Measurements from ENCODE around the gene AFM.

AFM gene

DNA sequence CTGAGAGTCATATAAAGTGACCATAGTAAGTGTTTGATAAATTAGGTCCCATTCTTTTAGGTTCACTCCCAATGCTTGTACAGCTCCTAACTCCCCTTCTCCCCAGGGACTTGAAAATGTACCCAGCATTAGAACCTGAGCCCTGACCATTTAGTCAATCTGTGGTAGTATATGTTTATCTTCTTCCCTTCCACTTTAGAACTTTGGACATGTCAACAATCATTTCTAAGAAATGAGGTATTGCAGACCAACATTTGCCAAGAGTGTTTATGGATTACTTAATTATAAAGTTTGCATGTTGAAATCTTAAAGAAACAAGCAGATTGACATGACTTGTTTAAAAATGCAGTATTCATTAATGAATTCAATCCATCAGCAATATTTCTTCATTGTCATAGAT is 26.0 kb downstream of the AFM start:
- no peaks in the 10 kb centered on the region for H3F3A ChIP-seq (ENCODE audit: low read depth)
- H3K27me3 ChIP-seq (ENCODE audit: insufficient read depth, low read length, poor library complexity, severe bottlenecking): no peaks in the 10 kb centered on the region
- H3K36me3 ChIP-seq (ENCODE audit: insufficient read depth, low read length): no peaks in the 10 kb centered on the region
- no peak overlapping the region for H3K9ac ChIP-seq (ENCODE audit: low read depth, low read length, poor library complexity, severe bottlenecking)
- H3K9me2 ChIP-seq (replicated peaks; ENCODE audit: low read depth, low read length): no peaks in the 10 kb centered on the region
- no peak overlapping the region for H3K4me3 ChIP-seq (ENCODE audit: low read length, poor library complexity, severe bottlenecking)
- H3K4me2 ChIP-seq (ENCODE audit: low read depth, low read length, poor library complexity, severe bottlenecking): no peak overlapping the region
- no peaks in the 10 kb centered on the region for H3K9me3 ChIP-seq (ENCODE audit: insufficient read depth, low read depth, low read length)
- H2AFZ ChIP-seq (ENCODE audit: low read length): no peak overlapping the region
- TF ChIP-seq, protein P1, sequence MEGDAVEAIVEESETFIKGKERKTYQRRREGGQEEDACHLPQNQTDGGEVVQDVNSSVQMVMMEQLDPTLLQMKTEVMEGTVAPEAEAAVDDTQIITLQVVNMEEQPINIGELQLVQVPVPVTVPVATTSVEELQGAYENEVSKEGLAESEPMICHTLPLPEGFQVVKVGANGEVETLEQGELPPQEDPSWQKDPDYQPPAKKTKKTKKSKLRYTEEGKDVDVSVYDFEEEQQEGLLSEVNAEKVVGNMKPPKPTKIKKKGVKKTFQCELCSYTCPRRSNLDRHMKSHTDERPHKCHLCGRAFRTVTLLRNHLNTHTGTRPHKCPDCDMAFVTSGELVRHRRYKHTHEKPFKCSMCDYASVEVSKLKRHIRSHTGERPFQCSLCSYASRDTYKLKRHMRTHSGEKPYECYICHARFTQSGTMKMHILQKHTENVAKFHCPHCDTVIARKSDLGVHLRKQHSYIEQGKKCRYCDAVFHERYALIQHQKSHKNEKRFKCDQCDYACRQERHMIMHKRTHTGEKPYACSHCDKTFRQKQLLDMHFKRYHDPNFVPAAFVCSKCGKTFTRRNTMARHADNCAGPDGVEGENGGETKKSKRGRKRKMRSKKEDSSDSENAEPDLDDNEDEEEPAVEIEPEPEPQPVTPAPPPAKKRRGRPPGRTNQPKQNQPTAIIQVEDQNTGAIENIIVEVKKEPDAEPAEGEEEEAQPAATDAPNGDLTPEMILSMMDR (conservative IDR thresholded peaks at IDR 0.05; ENCODE audit: low read length): no peak
- TF ChIP-seq EZH2phosphoT487 (IDR thresholded peaks at IDR 0.05; ENCODE audit: borderline replicate concordance): no peak
- H3K79me2 ChIP-seq (ENCODE audit: insufficient read depth, low read length): no peaks in the 10 kb centered on the region
- H3K4me1 ChIP-seq (ENCODE audit: insufficient read depth, low read length, poor library complexity, severe bottlenecking): no peaks in the 10 kb centered on the region
- H4K20me1 ChIP-seq (ENCODE audit: insufficient read depth, low read length, poor library complexity, severe bottlenecking): no peaks in the 10 kb centered on the region

DNA sequence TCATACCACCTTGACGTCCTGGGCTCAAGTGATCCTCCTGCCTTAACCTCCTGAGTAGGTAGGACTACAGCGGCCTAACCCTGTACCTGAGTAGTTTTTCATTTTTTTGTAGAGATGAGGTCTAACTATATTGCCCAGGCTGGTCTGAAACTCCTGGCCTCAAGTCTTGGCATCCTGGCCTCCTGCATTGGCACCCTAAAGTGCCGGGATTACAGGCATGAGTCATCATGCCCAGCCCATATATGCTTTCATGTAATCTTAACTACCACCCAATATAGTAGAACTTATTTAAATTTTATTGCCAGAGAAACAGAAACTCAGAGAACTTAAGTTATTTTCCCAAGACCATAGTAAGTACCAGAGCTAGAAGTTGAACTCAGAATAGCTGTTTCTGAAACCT is 27.1 kb downstream of the AFM start:
- Histone ChIP-seq H3K9me3 (ENCODE audit: insufficient read depth, low read depth, low read length) (no peaks in the 10 kb centered on the region), H3K9me2 (replicated peaks; ENCODE audit: low read depth, low read length) (no peaks in the 10 kb centered on the region), H4K20me1 (ENCODE audit: insufficient read depth, low read length, poor library complexity, severe bottlenecking) (no peaks in the 10 kb centered on the region), H3K4me3 (ENCODE audit: low read length, poor library complexity, severe bottlenecking) (no peak overlapping the region), H3K9ac (ENCODE audit: low read depth, low read length, poor library complexity, severe bottlenecking) (no peak overlapping the region), H3K36me3 (ENCODE audit: insufficient read depth, low read length) (no peaks in the 10 kb centered on the region), H3K27me3 (ENCODE audit: insufficient read depth, low read length, poor library complexity, severe bottlenecking) (no peaks in the 10 kb centered on the region), H3F3A (ENCODE audit: low read depth) (no peaks in the 10 kb centered on the region), H2AFZ (ENCODE audit: low read length) (no peak overlapping the region), H3K79me2 (ENCODE audit: insufficient read depth, low read length) (no peaks in the 10 kb centered on the region), H3K4me2 (ENCODE audit: low read depth, low read length, poor library complexity, severe bottlenecking) (no peak overlapping the region), H3K4me1 (ENCODE audit: insufficient read depth, low read length, poor library complexity, severe bottlenecking) (no peaks in the 10 kb centered on the region)
- TF ChIP-seq, protein P1 (conservative IDR thresholded peaks at IDR 0.05; ENCODE audit: low read length): no peak
- no peak for TF ChIP-seq EZH2phosphoT487 (IDR thresholded peaks at IDR 0.05; ENCODE audit: borderline replicate concordance)

DNA sequence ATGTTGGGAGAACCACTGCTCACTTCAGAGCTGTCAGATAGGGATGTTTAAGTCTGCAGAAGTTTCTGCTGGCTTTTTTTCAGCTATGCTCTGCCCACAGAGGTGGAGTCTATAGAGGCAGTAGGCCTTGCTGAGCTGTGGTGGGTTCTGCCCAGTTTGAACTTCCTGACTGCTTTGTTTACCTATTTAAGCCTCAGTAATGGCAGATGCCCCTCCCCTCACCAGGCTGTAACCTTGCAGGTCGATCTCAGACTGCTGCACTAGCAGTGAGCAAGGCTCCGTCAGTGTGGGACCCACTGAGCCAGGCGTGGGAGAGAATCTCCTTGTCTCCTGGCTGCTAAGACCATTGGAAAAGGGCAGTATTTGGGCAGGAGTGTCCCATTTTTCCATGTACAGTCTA is 36.8 kb downstream of the AFM start:
- no peak overlapping the region for H3K4me3 ChIP-seq (ENCODE audit: low read length, poor library complexity, severe bottlenecking)
- no peak overlapping the region for H3K9ac ChIP-seq (ENCODE audit: low read depth, low read length, poor library complexity, severe bottlenecking)
- no peaks in the 10 kb centered on the region for H3K79me2 ChIP-seq (ENCODE audit: insufficient read depth, low read length)
- H3K4me2 ChIP-seq (ENCODE audit: low read depth, low read length, poor library complexity, severe bottlenecking): no peak overlapping the region
- H3K9me2 ChIP-seq (replicated peaks; ENCODE audit: low read depth, low read length): no peaks in the 10 kb centered on the region
- H4K20me1 ChIP-seq (ENCODE audit: insufficient read depth, low read length, poor library complexity, severe bottlenecking): no peaks in the 10 kb centered on the region
- no peaks in the 10 kb centered on the region for H3K36me3 ChIP-seq (ENCODE audit: insufficient read depth, low read length)
- no peaks in the 10 kb centered on the region for H3K27me3 ChIP-seq (ENCODE audit: insufficient read depth, low read length, poor library complexity, severe bottlenecking)
- H3F3A ChIP-seq (ENCODE audit: low read depth): no peaks in the 10 kb centered on the region
- no peak overlapping the region for H2AFZ ChIP-seq (ENCODE audit: low read length)
- no peak for TF ChIP-seq EZH2phosphoT487 (IDR thresholded peaks at IDR 0.05; ENCODE audit: borderline replicate concordance)
- TF ChIP-seq, protein P1 (conservative IDR thresholded peaks at IDR 0.05; ENCODE audit: low read length): no peak
- peaks cover 7% of the 10 kb centered on the region for H3K4me1 ChIP-seq (ENCODE audit: insufficient read depth, low read length, poor library complexity, severe bottlenecking)
- H3K9me3 ChIP-seq (ENCODE audit: insufficient read depth, low read depth, low read length): no peaks in the 10 kb centered on the region

Data from Loucy (cell line).